A549 (cell line): Measurements from ENCODE around the gene MAP3K5. TPM values are rescaled to one million over a fixed set of nuclear protein-coding genes. Genes with fewer than 3 reads are reported as not detected.

Source experiments
- ATAC-seq, 2 experiments: fragments of 200-7000 bp in 1 of 2; fragments of >200 bp in 1 of 2; cut with Nextera tagmentation in 1 of 2; cut with Tn5 transposase in 1 of 2; 3 replicates each; pipeline versions ENCODE4 v1.8.0 to v1.9.1; 2018 to 2020; ENCODE audit warnings: mild to moderate bottlenecking in 1 of 2, moderate library complexity in 1 of 2
- CTCF ChIA-PET: fragments of 300-600 bp; sonication (Branson Sonifier 250); formaldehyde crosslinking; extraction: SDS; loops from one replicate; lab custom pipeline; 2021; ENCODE audit warnings: antibody characterized with exemption, inconsistent platforms; lab: Yijun Ruan, JAX
- POLR2A ChIA-PET: fragments of 350-600 bp; formaldehyde crosslinking; extraction: SDS; loops from one replicate; lab custom pipeline; 2021; ENCODE audit warnings: antibody characterized with exemption, inconsistent platforms; lab: Yijun Ruan, JAX
- DNase-seq, 2 experiments: peaks; one replicate each; pipeline versions ENCODE4 v3.0.0 to v3.0.0-alpha.2; 2011 to 2016; ENCODE audit warnings: low read depth in 1 of 2, low spot score in 1 of 2
- FAIRE-seq: peaks from 2 replicates; lab custom pipeline; 2011; peaks lifted over from hg19 to GRCh38; lab: Jason Lieb, UNC
- H3K27ac ChIP-seq, 2 experiments: fragments of >200 bp; sonication (Bioruptor Twin); formaldehyde crosslinking; 3 replicates each; pipeline ENCODE4 v1.5.1; 2016 to 2017
- H3K4me1 ChIP-seq: fragments of >200 bp; sonication (Bioruptor Twin); formaldehyde crosslinking; 3 replicates; pipeline ENCODE4 v1.6.1; 2016
- H3K4me2 ChIP-seq: fragments of >200 bp; sonication (Bioruptor Twin); formaldehyde crosslinking; 3 replicates; pipeline ENCODE4 v1.6.1; 2016
- H3K4me3 ChIP-seq: fragments of >200 bp; sonication (Bioruptor Twin); formaldehyde crosslinking; 3 replicates; pipeline ENCODE4 v1.5.1; 2016
- H3K9me3 ChIP-seq: fragments of >200 bp; sonication (Bioruptor Twin); formaldehyde crosslinking; 3 replicates; pipeline ENCODE4 v1.6.1; 2016
- CHD4 ChIP-seq: fragments of 200-600 bp; sonication (generic); IDR thresholded peaks from 2 replicates; pipeline ENCODE4 v1.6.1; 2016; ENCODE audit warnings: antibody characterized with exemption, mild to moderate bottlenecking, borderline replicate concordance
- ELK1 ChIP-seq: fragments of 150-350 bp; IDR thresholded peaks from 2 replicates; pipeline ENCODE4 v1.6.1; 2014; ENCODE audit warnings: low read depth, mild to moderate bottlenecking, low read length
- FOSB ChIP-seq: fragments of 250-450 bp; sonication (Bioruptor Pico); IDR thresholded peaks from 2 replicates; pipeline ENCODE4 v1.5.0; 2020; ENCODE audit warnings: mild to moderate bottlenecking, moderate library complexity
- FOXS1 ChIP-seq: fragments of 250-450 bp; sonication (Bioruptor Pico); IDR thresholded peaks from 2 replicates; pipeline ENCODE4 v1.5.0; 2020; ENCODE audit warnings: mild to moderate bottlenecking, moderate library complexity
- GATA3 ChIP-seq: IDR thresholded peaks from 2 replicates; pipeline ENCODE4 v1.6.1; 2012; ENCODE audit warnings: borderline replicate concordance
- HOXA7 ChIP-seq: fragments of 250-450 bp; sonication (Bioruptor Pico); IDR thresholded peaks from 2 replicates; pipeline ENCODE4 v1.5.0; 2020; ENCODE audit warnings: mild to moderate bottlenecking, moderate library complexity
- HOXB13 ChIP-seq: fragments of 250-450 bp; sonication (Bioruptor Pico); IDR thresholded peaks from 2 replicates; pipeline ENCODE4 v1.5.0; 2020; ENCODE audit warnings: low read depth, mild to moderate bottlenecking, moderate library complexity
- KDM5A ChIP-seq: fragments of 200-600 bp; sonication (generic); IDR thresholded peaks from 2 replicates; pipeline ENCODE4 v1.6.1; 2016; ENCODE audit warnings: antibody characterized with exemption, mild to moderate bottlenecking
- MAX ChIP-seq: IDR thresholded peaks from 2 replicates; pipeline ENCODE4 v1.6.1; 2012
- MYC ChIP-seq: IDR thresholded peaks from 2 replicates; pipeline ENCODE4 v1.6.1; 2012; ENCODE audit warnings: mild to moderate bottlenecking, inconsistent platforms, low read length, improper control_type of control experiment, borderline replicate concordance
- NR3C1 ChIP-seq: fragments of >200 bp; sonication (Bioruptor Twin); formaldehyde crosslinking; IDR thresholded peaks from 3 replicates; pipeline ENCODE4 v1.6.1; 2017
- PBX3 ChIP-seq: IDR thresholded peaks from 2 replicates; pipeline ENCODE4 v1.6.1; 2012
- RARB ChIP-seq: fragments of 250-450 bp; sonication (Bioruptor Pico); IDR thresholded peaks from 2 replicates; pipeline ENCODE4 v1.8.0; 2021; ENCODE audit warnings: mild to moderate bottlenecking, moderate library complexity
- RCOR1 ChIP-seq: fragments of 150-350 bp; IDR thresholded peaks from 2 replicates; pipeline ENCODE4 v1.6.1; 2014; ENCODE audit warnings: antibody characterized with exemption, low read length, low read depth
- RNF2 ChIP-seq: fragments of 200-600 bp; sonication (generic); IDR thresholded peaks from 2 replicates; pipeline ENCODE4 v1.6.1; 2016; ENCODE audit warnings: low read depth, mild to moderate bottlenecking, antibody characterized with exemption, moderate library complexity, borderline replicate concordance
- SMC3 ChIP-seq: fragments of >200 bp; sonication (Bioruptor Twin); formaldehyde crosslinking; IDR thresholded peaks from 3 replicates; pipeline ENCODE4 v1.6.1; 2018; ENCODE audit warnings: inconsistent platforms
- TFCP2L1 ChIP-seq: fragments of 250-450 bp; sonication (Bioruptor Pico); IDR thresholded peaks from 2 replicates; pipeline ENCODE4 v1.5.0; 2021; ENCODE audit warnings: mild to moderate bottlenecking
- TP53 ChIP-seq: fragments of 250-450 bp; sonication (Bioruptor Pico); IDR thresholded peaks from 2 replicates; pipeline ENCODE4 v1.5.0; 2021; ENCODE audit warnings: mild to moderate bottlenecking, moderate library complexity
- ZNF302 ChIP-seq: fragments of 250-450 bp; sonication (Bioruptor Pico); IDR thresholded peaks from 2 replicates; pipeline ENCODE4 v1.9.0; 2021; ENCODE audit warnings: inconsistent platforms, mild to moderate bottlenecking, moderate library complexity
- ZSCAN20 ChIP-seq: fragments of 250-450 bp; sonication (Bioruptor Pico); IDR thresholded peaks from 2 replicates; pipeline ENCODE4 v1.8.0; 2022; ENCODE audit warnings: mild to moderate bottlenecking, moderate library complexity
- WGBS: methylation state at CpG from one replicate; pipeline ENCODE4 v1.1.6; 2017; ENCODE audit errors: missing lambda C conversion rate; 5-methylcytosine and 5-hydroxymethylcytosine counted together
- polyA plus RNA-seq, 4 experiments: library from polyadenylated mRNA; depleted of rRNA in 3 of 4; stranded (reverse); fragments of >200 nt; fragmentation: RNase III in 1 of 4; extraction: RNeasy Plus Mini Kit Qiagen cat#74134 plus additional on column Dnase treatment in 1 of 4; gene quantifications; 2 replicates in 3 of 4; 3 replicates in 1 of 4; pipeline ENCODE4 v1.2.3, GENCODE V29; 2011 to 2017
- TF ChIP-seq, protein P1 (sequence below): fragments of >200 bp; sonication (Bioruptor Twin); formaldehyde crosslinking; IDR thresholded peaks from 3 replicates; pipeline ENCODE4 v1.6.1; 2016
- TF ChIP-seq, protein P2 (sequence below): fragments of 450-650 bp; IDR thresholded peaks from 2 replicates; pipeline ENCODE4 v1.6.1; 2014; ENCODE audit warnings: antibody characterized with exemption

Gene MAP3K5
- polyA plus RNA-seq, 2 of the 4 experiments (the other 2 are of a cell fraction) = 2.1 to 4.1 TPM

- ChIA-PET POLR2A (no interaction called here), CTCF (interaction anchor here (0.7 kb wide), 1 partner anchor 10 kb away, joined by 3 read pairs; no protein-coding TSS in a partner anchor)
- TF ChIP-seq HOXB13 (CRISPR knock-in tag) = no peak
- no peak for TF ChIP-seq ZSCAN20 (CRISPR knock-in tag)
- TF ChIP-seq RCOR1 = no peak
- no peak for TF ChIP-seq RARB (CRISPR knock-in tag)
- no peak for TF ChIP-seq HOXA7 (CRISPR knock-in tag)
- no peak for TF ChIP-seq ZNF302 (CRISPR knock-in tag)
- TF ChIP-seq FOSB (CRISPR knock-in tag) = no peak
- TF ChIP-seq SMC3 = no peak
- no peak for TF ChIP-seq NR3C1
- TF ChIP-seq, protein P1, sequence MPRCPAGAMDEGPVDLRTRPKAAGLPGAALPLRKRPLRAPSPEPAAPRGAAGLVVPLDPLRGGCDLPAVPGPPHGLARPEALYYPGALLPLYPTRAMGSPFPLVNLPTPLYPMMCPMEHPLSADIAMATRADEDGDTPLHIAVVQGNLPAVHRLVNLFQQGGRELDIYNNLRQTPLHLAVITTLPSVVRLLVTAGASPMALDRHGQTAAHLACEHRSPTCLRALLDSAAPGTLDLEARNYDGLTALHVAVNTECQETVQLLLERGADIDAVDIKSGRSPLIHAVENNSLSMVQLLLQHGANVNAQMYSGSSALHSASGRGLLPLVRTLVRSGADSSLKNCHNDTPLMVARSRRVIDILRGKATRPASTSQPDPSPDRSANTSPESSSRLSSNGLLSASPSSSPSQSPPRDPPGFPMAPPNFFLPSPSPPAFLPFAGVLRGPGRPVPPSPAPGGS = no peak
- TF ChIP-seq, protein P2, sequence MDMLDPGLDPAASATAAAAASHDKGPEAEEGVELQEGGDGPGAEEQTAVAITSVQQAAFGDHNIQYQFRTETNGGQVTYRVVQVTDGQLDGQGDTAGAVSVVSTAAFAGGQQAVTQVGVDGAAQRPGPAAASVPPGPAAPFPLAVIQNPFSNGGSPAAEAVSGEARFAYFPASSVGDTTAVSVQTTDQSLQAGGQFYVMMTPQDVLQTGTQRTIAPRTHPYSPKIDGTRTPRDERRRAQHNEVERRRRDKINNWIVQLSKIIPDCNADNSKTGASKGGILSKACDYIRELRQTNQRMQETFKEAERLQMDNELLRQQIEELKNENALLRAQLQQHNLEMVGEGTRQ = no peak
- TF ChIP-seq RNF2 = no peak
- TF ChIP-seq KDM5A = no peak
- TF ChIP-seq MYC = no peak
- TF ChIP-seq FOXS1 (CRISPR knock-in tag) = no peak
- no peak for TF ChIP-seq CHD4
- TF ChIP-seq TP53 (CRISPR knock-in tag) = no peak
- TF ChIP-seq PBX3 = no peak
- Histone ChIP-seq H3K4me2 (no peak overlapping the region), H3K9me3 (peaks cover 15% of the 10 kb centered on the region), H3K4me3 (no peak overlapping the region), H3K4me1 (no peaks in the 10 kb centered on the region), H3K27ac (no peak overlapping the region)
- FAIRE-seq = no peak
- 85% methylated on average over 1 of the region's 1 CpG for WGBS
- no peak for DNase-seq
- ATAC-seq = no peak
Measured at GRCh38 chr6:136831873-136832562, 39.7 kb upstream of the MAP3K5 start.

DNA sequence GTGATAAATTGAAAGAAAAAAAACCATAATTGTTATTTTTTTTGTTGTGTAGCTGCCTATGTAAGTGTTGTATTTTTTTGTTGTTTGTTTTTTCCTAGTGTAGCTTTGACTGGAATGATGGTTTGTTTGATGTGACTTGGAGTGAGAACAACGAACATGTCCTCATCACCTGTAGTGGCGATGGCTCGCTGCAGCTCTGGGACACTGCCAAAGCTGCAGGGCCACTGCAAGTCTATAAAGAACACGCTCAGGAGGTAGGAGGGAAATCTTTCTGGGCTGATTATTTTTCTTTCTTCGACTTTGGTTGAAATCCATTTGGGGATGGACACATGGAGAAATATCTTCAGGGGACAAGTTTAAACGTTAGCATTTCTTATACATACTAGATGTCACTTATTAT lies 33.9 kb upstream of the MAP3K5 start:
- FAIRE-seq = no peak
- H3K4me1 ChIP-seq = no peaks in the 10 kb centered on the region
- POLR2A ChIA-PET = no interaction called here
- no peak for TF ChIP-seq HOXB13 (CRISPR knock-in tag)
- TF ChIP-seq GATA3 = no peak
- TF ChIP-seq TFCP2L1 (CRISPR knock-in tag) = no peak
- TF ChIP-seq ELK1 = no peak
- no peak for TF ChIP-seq KDM5A
- no peak for TF ChIP-seq MAX
- TF ChIP-seq, all 56 proteins: peak for 0
- 89% methylated on average over 6 of the region's 6 CpGs for WGBS
- Histone ChIP-seq H3K4me3 (no peak overlapping the region), H3K4me2 (no peak overlapping the region), H3K27ac (no peak overlapping the region), H3K9me3 (peaks cover 3% of the 10 kb centered on the region; the same call in 2 of the 3 replicates)
- no peak for DNase-seq
- CTCF ChIA-PET = no interaction called here
- ATAC-seq = no peak
